Measurements from ENCODE around the gene KSR2. TPM values are rescaled to one million over a fixed set of nuclear protein-coding genes. Genes with fewer than 3 reads are reported as not detected.

KSR2 gene
- total RNA-seq, 2 donors from 2014 or later = 0.05 TPM; not detected in 1

DNA sequence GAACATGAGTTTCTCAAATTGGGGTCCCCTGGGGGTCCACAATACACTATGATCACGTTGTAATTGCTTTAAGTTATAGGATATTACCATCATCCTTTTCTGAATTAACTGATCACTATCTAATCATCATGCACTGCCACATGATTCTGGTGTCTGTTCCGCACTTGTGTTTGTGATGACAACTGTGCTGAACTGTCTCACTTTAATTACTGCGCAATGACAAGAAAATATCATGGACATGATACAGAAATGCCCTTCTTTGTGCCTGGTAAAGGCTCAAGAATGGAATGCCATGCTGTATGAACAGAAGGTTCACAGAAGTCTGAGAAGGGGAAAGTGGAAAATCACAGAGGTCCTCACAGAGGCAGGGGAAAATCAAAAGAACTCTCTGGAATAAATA is 541.6 kb downstream of the KSR2 start:
- intact Hi-C loops (cut with DNase I) = no loop called here
- no peak for DNase-seq (ENCODE audit: low spot score)

DNA sequence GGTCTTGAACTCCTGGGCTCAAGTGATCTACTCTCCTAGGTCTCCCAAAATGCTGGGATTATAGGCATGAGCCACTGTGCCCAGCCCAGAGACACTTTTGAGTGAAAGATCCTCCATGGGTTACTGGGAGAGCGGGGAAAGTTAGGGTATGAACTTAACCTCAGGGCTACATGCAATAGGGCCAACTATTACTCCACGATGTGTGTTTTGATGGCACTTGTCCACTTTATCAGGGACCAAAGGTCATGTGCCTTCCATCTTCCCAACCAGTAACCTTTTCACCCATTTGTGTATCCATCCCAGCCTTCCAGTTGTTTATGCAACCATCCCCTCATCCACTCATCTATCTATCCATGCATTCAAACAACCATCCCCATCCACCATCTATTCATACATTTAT is 546.8 kb downstream of the KSR2 start:
- intact Hi-C loops (cut with DNase I) = no loop called here
- no peak for DNase-seq (ENCODE audit: low spot score)

DNA sequence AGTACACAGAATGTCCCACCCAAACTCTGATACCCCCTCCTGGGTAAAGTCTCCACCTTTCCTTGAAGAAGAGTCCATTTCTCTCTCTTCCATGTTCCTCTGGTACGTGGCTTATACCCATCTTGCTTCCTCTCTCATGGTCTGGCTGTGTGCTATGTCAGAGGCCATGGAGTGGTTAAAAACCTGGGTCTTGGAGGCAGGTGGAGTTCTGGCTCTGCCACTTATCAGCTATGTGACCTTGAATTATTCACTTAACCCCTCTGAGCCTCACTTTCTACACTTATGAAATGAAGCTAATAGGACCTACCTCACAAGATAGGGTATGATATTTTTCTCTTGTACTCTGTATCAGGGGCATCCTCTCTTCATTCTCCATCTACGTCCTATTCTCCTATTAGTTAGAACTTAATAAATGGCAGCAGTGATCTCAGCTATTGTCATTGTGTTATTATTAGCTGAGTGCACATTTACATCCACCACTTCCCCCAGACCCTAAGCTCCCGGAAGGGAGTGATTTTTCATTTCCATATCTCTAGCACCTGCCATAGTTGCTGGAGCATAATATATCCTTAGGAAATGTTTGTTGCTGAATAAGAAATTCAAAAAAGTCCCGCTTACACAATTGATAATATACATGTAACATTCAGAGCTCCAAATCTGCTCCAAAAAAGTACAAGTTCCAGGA is 547.6 kb downstream of the KSR2 start:
- intact Hi-C loops (cut with DNase I) = no loop called here
- DNase-seq (ENCODE audit: low spot score) = no peak

DNA sequence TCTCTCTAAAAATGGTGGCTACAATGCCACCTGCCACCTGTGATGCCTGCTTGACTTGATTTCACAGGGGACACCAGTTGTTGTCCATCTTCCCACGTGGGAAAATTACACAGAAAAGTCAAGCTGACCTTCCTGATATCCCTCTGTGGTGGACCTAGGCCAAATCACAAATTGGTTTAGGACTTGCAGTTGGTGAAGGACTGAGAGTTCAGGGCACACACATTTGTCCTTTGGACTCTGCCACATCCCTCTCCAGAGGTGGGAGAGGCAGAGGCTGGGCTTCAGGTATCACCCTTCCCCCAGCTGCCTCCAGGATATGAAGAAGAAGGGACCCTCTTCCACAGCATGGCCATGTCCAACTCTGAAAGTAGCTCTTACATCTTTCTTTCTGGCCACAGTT is 551.8 kb downstream of the KSR2 start:
- DNase-seq (ENCODE audit: low spot score) = no peak
- intact Hi-C loops (cut with DNase I) = no loop called here

DNA sequence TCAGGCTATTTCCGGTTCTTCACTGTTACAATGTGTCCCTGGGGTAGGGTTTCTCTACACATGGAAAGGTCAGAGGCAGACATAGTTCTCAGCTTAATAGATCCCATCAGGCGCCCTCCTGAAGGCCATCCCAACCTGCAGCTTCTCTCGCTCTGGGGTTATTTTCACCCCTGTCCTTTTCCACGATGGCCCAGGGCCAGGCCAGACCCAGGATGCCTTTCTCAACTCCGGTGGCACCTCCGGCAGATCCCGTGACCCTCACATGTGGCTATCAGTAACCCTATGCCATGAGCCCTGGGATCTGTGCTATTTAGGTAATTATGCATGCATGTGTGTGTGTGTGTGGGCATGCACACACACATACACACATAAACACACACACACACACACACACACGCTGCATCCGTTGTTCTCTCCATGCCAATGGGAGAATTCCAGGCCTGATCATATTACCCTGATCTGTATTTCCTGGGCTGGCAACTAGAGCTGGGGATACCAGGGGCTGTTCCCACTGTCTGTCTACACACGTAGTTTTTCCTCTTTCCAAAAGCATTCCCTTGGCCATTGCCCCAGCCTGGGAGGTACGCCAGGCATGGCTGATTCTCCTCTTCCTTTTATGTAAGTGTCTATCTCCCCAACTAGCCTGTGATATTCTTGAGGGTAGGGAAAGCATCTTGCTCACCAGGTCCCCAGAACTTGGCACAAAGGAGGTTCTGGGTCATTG is 556.2 kb downstream of the KSR2 start:
- no peak for DNase-seq (ENCODE audit: low spot score)
- intact Hi-C loops (cut with DNase I) = no loop called here

DNA sequence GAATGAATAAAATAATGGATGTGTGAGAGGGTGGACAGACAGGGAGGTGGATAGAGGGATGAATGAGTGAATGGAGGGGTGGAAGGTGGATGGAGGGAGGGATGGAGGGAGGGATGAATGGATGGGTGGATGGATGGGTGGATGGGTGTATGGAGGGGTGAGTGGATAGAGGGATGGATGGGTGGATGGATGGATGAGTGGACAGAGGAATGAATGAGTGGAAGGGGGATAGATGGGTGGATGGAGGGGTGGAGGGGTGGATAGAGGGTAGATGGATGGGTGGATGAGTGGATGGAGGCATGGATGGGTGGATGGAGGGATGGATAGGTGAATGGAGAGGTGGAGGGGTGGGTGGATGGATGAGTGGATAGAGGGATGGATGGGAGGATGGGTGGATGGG is 559.5 kb downstream of the KSR2 start:
- no peak for DNase-seq (ENCODE audit: low spot score)
- intact Hi-C loops (cut with DNase I) = no loop called here

DNA sequence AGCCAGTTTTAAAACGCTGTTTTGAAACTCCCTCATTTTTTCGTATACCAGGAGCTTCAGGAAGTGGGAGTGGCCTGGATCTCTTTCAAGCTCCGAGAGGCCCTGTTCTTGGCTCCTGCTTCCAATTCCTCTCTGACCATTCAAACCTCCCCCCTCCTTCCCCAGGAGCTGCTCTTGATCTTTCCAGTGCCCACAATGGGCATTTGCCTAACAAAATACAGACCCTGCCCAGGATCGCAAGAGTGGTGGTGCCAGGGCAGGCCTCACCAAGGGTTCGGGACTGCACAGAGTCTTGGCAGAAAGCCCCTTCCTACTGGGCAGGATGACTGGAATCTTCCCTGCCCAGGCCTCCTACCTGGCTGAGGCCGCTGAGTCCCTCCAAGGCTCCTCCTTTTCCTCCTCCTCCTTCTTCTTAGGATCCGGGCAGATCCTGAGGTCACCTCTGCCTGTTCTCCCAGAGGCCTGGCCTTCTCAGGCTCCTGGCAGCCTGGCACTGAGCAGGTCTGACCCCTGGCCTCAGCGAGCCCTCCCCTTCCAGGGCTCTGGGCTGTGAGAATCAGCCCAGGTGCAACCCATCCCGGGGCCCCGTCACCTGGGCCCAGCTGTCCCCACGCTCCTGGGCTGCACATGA is 560.5 kb downstream of the KSR2 start:
- no peak for DNase-seq (ENCODE audit: low spot score)
- intact Hi-C loops (cut with DNase I) = no loop called here

DNA sequence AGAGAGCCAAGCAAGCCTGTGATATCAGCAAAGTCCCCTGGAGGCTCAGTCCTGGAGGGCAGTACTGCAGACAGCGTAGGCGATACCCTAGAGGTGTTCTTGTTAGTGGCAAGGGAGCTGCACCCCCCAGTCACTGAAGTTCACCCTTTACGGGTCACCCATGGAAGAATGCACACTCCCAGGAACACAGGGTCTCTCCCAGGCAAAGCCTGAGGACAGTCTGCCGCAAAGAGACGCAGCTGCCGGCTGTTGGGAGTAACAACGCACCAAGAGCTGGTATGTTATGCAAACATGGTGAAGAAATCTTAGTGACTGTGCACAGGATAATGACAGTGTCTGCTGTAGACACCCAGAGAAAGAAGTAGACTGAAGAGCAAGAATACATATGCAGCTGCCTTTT is 563.9 kb downstream of the KSR2 start:
- intact Hi-C loops (cut with DNase I) = no loop called here
- DNase-seq (ENCODE audit: low spot score) = no peak

DNA sequence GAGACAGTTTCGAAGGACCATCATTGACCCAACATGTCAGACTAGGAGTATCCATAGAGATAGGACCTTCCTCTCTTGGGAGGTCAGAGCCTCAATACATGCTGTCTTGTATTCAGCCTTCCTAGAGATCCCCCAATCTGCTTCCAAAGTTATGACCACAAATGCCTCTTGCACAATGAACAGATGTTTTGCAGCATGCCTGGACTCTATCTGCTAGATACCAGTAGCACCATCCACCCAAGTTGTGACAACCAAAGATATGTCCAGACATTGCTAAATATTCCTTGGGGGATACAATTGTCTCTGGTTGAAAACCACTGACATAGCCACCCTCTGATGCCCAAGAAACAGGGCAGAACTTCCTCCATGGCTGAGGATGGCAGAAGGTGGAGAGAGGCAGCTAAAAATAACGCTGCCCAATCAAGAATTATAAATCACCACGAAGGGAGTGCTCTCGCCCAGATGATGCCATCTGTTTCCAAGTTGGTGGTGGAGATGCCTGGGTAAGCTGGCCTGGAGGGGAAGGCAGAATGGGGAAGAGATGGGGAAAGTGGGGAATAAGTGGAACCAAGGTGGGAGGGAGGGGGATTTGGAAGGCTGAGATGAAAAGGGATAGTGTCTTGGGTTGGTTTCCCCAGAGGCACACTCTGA is 564.5 kb downstream of the KSR2 start:
- intact Hi-C loops (cut with DNase I) = no loop called here
- no peak for DNase-seq (ENCODE audit: low spot score)

DNA sequence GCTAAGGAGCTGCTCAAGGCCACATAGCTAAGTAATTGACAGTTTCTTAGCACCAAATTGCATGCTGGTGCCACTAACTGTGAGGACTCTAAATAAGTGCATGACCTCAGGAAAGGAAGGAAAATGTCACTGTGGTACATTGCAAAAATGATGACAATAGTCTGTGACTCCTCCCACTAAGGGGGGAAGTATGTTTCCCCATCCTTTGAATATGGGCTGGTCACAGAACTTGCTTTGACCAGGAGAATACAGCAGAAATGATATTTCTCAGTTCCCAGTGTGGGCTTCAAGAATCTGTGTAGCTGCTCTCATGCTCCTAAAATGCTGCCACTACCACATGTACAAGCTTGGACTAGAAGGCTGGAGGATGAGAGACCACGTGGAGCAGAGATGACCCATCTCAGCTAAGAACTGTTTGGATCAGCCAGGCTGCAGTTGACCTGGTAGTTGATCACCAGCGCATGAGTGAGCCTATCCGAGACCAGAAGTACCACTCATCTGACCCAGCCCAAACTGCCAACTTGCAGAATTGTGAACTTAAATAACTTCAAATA is 565.1 kb downstream of the KSR2 start:
- intact Hi-C loops (cut with DNase I) = no loop called here
- DNase-seq (ENCODE audit: low spot score) = no peak

Other genes starting within 250 kb of the KSR2 start
- 1 to 10 TPM; 6.0 to 7.0 TPM for gene RFC5, start 47.7 kb upstream of the KSR2 start, total RNA-seq
- gene WSB2, start 92.2 kb upstream of the KSR2 start, total RNA-seq = 100 to 1,000 TPM in 1 of 2 donors, 10 to 100 TPM in 1; 73.1 to 107 TPM
- 10 to 100 TPM; 11.1 to 15.3 TPM for gene VSIG10, start 135.0 kb upstream of the KSR2 start, total RNA-seq
- 100 to 1,000 TPM; 134 to 156 TPM for gene PEBP1, start 167.1 kb upstream of the KSR2 start, total RNA-seq